HG02973 (cell line): Measurements from ENCODE around the gene CACNG7.

Experiments
- ATAC-seq: cut with Tn5 transposase; IDR thresholded peaks from one replicate; pipeline ENCODE4 v1.9.1; 2021; ENCODE audit warnings: moderate library complexity; ENCODE audit not compliant: unreplicated experiment

Gene CACNG7

GRCh38 chr19:53981376-53981951, 72.4 kb downstream of the CACNG7 start:
- no peak for ATAC-seq

DNA sequence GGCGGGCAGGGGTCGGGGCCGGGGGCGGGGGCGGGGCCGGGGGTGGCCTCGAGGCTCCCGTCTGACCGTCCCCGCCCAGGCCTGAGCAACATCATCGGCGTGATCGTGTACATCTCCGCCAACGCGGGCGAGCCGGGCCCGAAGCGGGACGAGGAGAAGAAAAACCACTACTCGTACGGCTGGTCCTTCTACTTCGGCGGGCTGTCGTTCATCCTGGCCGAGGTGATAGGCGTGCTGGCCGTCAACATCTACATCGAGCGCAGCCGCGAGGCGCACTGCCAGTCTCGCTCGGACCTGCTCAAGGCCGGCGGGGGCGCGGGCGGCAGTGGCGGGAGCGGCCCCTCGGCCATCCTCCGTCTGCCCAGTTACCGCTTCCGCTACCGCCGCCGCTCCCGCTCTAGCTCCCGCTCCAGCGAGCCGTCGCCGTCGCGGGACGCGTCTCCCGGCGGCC, 72.9 kb downstream of the CACNG7 start:
- ATAC-seq: no peak

DNA sequence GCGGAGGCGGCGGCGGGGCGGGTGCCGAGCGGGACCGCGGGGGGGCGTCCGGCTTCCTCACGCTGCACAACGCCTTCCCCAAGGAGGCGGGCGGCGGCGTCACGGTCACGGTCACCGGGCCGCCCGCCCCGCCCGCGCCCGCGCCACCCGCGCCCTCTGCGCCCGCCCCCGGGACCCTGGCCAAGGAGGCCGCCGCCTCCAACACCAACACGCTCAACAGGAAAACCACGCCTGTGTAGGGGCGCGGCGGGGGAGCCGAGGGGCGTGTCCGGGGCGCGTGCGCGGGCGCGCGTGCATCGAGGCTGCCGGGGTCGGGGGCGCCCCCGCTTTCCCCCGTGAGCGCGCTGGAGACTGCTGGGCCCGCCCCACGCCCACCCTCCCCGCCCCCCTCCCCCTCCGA, 73.5 kb downstream of the CACNG7 start:
- no peak for ATAC-seq

DNA sequence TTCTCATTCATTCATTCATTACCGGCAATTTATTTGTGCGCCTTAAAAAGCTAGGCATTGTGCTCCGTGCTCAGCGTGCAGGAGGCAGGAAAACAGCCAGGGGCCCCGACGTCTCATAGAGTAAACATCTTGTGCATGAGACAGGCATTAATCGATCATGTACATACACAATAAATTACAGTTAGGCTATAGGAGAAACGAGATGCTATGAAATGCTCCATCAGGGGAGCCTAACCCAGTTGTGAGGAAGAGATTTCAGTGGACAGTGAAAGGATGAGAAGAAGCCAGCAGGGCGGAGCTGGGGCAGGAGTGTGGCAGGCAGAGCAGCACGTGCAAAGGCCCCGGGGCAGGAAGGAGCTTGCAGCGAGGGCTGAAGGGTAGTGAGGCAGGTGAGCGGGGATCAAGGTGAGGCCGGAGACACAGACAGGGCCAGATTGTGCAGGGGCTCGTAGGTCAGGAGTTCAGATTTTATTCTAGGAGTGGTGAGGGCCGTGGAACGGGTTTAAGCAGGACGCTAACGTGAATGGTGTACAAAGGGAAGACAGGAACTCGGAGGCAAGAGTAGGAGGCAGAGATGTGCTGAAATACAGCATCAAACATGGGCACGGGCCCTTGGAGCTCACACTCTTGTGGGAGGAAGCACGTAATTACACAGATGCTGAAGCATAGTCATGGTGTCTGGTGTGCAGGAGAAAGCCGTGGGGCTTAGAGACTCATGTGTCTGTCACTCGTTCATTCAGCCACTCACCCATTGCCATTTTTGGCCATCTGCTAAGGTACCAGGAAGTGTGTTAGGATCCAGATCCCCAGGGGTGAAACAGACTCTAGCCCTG, 74.6 kb downstream of the CACNG7 start:
- ATAC-seq: no peak

DNA sequence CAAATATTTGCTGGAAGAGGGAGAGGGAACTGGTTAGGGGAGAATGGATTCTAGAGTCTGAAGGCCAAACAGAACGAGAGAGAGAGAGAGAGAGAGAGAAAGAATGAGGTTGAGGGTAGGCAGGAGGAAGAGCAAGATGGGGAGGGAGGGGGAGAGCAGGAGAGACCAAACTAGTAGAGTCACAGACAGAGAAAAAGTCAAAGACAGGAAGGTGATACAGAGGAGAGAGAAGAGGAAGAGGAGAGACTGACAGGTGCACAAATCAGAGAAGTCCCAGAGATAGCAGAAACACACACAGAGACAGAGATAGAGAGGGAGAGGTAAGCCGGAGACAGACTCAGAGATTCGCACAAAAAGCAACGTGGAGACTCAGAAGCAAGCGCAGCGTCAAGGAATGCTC, 76.8 kb downstream of the CACNG7 start:
- ATAC-seq: no peak

- no peak for ATAC-seq
These were observed 79.9 kb downstream of the CACNG7 start for GRCh38 chr19:53988981-53989380.

DNA sequence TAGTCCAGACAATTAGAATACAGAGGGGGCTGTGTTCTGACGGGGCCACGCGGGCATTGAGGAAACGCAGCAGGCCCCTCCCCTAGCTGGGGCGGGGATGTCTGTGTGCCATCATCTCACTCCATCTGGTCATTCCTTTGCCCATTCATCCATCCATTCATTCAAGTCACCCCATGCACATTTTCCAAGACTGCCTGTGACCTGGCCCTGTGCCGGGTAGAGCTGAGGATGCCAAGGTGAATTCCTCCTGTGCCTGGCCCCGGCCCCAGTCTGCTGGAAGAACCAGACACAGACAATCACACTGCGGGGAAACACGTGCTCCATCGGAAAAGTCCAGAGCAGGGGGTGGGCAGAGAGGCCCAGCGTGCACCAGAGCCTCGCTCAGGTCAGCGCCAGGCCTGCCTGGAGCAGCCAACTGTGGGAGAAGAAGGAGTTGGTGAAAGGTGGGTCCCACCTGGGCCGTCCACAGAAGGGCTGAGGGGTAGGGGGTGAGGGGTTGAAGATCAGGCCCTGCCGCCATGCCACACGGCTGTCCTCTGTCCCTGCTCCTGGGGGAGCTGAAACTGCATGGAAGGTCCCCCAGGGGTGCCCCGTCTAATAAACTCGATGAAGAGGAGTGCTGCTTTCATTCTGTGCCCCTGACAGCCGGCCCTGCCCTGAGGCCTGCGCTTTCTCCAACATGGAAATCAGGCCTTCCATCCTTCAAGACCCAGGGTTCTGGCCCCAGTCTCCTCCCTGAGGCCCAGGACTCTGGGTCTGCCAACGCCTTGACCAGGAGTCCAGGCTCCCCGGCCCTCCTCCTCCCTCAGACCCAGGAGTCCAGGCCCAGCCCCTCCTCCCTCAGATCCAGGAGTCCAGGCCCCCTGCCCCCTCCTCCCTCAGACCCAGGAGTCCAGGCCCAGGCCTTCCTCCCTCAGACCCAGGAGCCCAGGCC, 80.8 kb downstream of the CACNG7 start:
- ATAC-seq: no peak

DNA sequence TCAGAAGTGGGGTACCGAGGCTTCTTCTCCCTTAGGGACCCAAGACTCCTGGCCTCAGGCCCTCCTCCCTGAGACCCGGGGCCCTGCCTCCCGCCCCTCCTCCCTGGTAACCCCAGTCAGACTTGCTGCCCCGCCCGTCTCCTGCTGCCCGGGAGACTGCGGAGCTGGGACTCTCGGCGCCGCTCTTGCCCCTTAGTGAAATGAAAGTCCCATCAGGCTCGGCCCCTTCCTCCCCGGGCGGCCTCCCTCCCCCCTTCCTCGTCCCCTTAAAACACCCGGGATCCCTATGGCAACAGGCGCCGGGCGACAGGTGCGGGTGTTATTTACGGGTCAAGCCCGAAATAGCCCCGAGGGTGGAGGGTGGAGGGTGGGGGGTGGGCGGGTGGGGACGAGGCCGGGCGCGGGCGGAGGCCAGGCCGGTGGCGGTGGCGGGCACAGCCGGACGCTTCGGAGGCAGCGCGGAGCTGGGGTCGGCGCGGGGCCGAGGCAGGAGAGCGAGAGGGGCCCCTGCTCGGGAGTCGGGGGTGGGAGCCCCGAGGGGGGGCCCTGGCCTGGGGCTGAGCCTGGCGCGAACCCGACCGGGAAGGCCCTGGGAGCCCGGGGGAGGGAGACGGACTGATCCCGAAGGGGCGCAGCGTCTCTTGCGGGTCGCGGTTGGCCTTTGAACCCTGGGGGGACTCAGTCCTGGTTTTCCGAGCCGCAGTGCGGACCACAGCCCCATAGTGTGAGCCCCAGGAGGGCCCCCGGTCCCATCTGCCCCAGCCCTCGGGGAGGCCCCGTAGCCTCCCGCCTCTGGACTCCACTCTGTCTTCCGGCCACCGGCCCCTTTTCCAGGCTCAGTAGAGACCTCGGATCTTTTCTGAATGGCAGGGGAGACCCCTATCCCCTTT, 82.4 kb downstream of the CACNG7 start, which contains the start of gene CACNG6:
Gene CACNG6, plus strand, starts transcription at position 414 of the 890 bp plus-strand sequence. CDS start 1,241 bp downstream, outside the sequence.
- no peak for ATAC-seq

DNA sequence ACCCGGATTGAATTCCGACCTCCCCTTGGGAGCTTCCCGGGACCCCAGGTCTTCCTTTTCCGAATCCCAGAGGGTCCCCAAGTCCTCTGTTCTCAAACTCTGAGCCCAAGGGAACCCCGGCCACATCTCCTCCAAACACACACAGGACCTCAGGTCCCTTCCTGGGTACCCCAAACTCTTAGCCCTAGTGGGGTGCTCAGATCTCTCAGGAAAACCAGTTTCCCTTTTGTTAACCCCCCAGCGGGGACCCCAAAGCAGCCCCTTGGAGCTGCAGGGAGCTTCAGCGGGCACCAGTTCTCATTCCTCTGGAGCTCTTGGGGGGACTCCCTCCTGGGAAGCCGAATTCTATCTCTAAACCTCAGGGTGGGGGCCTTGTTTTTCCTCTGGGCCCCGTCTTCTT, 83.1 kb downstream of the CACNG7 start:
- ATAC-seq: no peak

GRCh38 chr19:53992815-53993214, 83.7 kb downstream of the CACNG7 start:
- ATAC-seq: no peak

DNA sequence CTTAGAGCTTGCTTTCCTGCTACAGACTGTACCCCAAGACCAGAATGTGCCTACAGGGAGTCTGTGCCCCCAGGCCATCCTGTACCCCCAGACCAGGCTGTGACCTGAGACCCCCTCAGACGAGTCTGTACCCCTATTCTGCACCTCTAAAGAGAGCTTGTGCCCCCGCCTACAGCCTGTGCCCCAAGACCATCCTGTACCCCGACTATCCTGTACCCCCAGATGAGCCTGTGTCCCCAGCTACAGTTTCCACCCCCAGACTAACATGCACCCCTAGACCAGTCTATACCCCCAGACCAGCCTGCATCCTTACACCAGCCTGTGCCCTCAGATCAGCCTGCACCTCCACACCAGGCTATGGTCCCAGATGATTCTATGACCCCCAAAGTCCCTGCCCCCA, 84.4 kb downstream of the CACNG7 start:
- ATAC-seq: no peak
